NCI-H345 treated with DMSO at 0.1 percent for 48 hours (cell line): ENCODE results near the gene MEF2A.

Experiments
- DNase-seq: peaks from one replicate; lab custom pipeline; 2025; ENCODE audit not compliant: unreplicated experiment; lab: John Stamatoyannopoulos, UW

MEF2A gene

DNA sequence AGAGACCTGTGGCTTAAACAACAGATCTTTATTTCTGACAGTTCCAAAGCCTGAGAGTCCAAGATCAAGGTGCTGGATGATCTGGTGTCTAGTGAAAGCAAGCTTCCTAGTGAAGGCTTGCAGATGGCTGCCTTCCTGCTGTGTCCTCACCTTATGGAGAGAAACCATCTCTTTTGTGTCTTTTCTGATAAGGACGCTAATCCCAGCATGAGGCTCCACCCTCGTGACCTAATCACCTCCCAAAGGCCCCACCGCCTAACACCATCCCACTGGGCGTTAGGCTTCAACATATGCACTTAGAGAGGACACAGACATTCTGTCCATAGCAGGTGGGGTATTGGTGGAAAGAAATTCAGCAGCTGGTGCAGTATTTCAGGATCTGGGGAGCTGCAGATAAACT is 187.3 kb downstream of the MEF2A start:
- DNase-seq = no peak

DNA sequence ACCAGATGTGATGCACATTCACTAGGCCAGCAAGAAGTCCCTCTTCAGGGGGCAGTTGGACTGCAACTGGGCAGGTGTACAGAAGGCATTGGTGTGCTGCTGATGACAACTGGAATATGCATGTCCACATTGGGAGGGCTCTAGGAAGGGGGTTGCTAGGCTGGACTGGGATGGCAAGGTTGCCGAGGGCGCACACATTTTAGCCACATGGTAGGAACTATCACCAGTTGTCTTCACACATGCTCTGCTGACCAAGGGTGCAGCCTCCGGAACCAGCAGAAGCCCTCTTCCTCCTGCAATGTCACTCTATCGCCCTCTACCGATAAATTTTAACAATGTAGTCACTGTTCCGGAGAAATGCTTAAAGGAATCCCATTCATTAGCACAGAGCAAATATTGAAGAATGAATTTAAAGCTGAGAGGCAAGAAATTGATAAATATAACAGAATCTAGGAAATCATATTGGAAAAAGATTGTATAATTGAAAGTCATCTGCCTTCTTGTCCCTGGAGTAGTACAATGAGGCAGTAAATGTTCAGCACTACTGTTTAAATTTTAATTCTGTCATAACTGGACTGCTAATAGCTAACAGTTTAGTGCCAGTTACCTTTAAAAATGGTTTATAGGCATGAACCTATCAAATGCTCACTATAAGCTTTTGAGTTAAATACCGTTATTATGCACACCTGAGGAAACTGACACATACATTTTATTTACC is 190.1 kb downstream of the MEF2A start:
- DNase-seq = peak; percentile 11

DNA sequence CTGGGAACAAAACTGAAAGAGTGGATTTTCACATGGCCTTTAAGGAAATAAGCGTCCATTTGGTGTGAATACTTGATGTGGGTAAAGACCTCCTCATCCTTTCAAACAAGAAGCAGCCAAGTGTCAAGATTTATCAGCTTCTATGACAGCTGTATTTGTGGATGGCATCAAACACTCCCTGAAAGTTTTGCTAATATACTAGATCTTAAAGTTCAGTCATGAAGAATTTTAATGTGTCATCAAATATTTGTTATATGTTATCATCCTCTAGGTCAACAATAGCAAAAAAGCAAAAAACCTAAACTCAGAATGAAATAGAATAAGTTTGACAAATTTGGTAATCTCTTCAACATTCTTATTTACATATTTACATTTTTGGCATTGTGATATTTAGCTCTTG is 196.5 kb downstream of the MEF2A start:
- no peak for DNase-seq

DNA sequence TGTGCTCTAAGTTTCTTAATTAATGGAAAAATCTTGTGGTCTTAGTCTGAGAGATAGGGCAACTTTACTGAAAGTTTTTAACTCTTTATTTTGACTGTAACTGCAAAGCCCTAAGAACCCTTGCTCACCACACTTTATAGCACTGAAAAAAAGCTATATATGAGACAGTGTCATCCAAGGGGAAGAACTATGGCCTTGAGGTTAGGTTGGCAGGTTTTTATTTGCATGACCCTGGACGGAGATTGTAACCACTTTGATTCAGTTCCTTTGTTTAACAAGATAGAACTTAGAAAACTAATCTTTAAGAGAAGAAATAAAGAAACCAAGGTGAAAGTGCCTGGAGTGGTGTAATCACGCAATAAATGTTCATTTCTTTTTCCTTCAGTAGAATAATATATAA is 198.0 kb downstream of the MEF2A start:
- no peak for DNase-seq

DNA sequence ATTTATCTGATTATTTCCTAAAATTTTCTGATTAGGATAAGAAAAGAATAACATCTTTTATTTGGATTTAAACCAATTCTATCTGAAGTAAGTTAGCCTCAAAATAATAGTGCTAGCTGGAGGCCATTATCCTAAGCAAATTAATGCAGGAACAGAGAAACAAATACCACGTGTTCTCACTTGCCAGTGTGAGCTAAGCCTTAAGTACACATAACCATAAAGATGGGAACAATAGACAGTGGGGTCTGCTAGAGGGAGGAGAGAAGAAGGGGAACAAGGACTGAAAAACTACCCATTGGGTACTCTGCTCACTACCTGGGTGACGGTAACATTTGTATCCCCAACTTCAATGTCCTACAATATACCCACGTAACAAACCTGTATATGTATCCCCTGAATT is 198.7 kb downstream of the MEF2A start:
- DNase-seq = peak; percentile 2
